Spleen (tissue), 11 donors: Measurements from ENCODE around the gene MGRN1. TPM values are rescaled to one million over a fixed set of nuclear protein-coding genes. Genes with fewer than 3 reads are reported as not detected.

Experiments
- DNase-seq: peaks from one replicate; pipeline ENCODE4 v3.0.0-alpha.2; 2020
- H3K27ac ChIP-seq, 8 donors: fragments of 200-600 bp; sonication (generic) in 7 of 8; 1 replicate in 4 of 8; 2 replicates in 4 of 8; pipeline versions ENCODE4 v1.5.0 to v1.8.0; 2016 to 2021; ENCODE audit warnings: inconsistent platforms in 4 of 8, mild to moderate bottlenecking in 4 of 8, moderate library complexity in 1 of 8
- H3K27me3 ChIP-seq, 7 donors: fragments of 200-600 bp; sonication (generic) in 6 of 7; replicated peaks in 1 of 7; 1 replicate in 4 of 7; 2 replicates in 3 of 7; pipeline versions ENCODE4 v1.5.0 to v1.8.0; 2016 to 2021; ENCODE audit warnings: inconsistent platforms in 3 of 7, mild to moderate bottlenecking in 1 of 7
- H3K36me3 ChIP-seq, 6 donors: fragments of 200-600 bp; sonication (generic) in 5 of 6; 1 replicate in 4 of 6; 2 replicates in 2 of 6; pipeline versions ENCODE4 v1.5.0 to v1.8.0; 2016 to 2021; ENCODE audit warnings: inconsistent platforms in 2 of 6
- H3K4me1 ChIP-seq, 6 donors: fragments of 200-600 bp; sonication (generic) in 5 of 6; 1 replicate in 3 of 6; 2 replicates in 3 of 6; pipeline versions ENCODE4 v1.5.0 to v1.8.0; 2016 to 2021; ENCODE audit warnings: inconsistent platforms in 3 of 6
- H3K4me3 ChIP-seq, 8 donors: fragments of 200-600 bp; sonication (generic) in 7 of 8; 1 replicate in 4 of 8; 2 replicates in 4 of 8; pipeline versions ENCODE4 v1.5.0 to v1.8.0; 2016 to 2021; ENCODE audit warnings: inconsistent platforms in 4 of 8, mild to moderate bottlenecking in 4 of 8, moderate library complexity in 2 of 8
- H3K9me3 ChIP-seq, 8 donors: fragments of 200-600 bp; sonication (generic) in 7 of 8; 1 replicate in 4 of 8; 2 replicates in 4 of 8; pipeline versions ENCODE4 v1.5.0 to v1.8.0; 2016 to 2021; ENCODE audit warnings: inconsistent platforms in 4 of 8
- POLR2A ChIP-seq, 3 donors: fragments of 450-650 bp; IDR thresholded peaks; one replicate each; pipeline ENCODE4 v1.5.1; 2017; ENCODE audit warnings: antibody characterized with exemption in 3 of 3, mild to moderate bottlenecking in 1 of 3
- POLR2AphosphoS5 ChIP-seq, 3 donors: sonication (generic); formaldehyde crosslinking; IDR thresholded peaks; one replicate each; pipeline ENCODE4 v1.5.1; 2017; ENCODE audit warnings: antibody characterized with exemption in 3 of 3
- WGBS, 5 donors: extraction: QIAGEN DNeasy Blood & Tissue Kit in 3 of 5; methylation state at CpG; one replicate each; pipeline versions ENCODE4 v1.1.5 to v1.1.7; 2013 to 2018; 5-methylcytosine and 5-hydroxymethylcytosine counted together
- intact Hi-C: fragments of 100-400 bp; cut with DNase I; formaldehyde crosslinking; loops from one replicate; pipeline ENCODE4 v1.15.0; 2023; ENCODE audit warnings: low total_unique reads
- polyA plus RNA-seq, 3 donors: library from polyadenylated mRNA; stranded (reverse); fragments of 200-250 nt; gene quantifications; one replicate each; pipeline ENCODE4 v1.2.1, GENCODE V29; 2013
- total RNA-seq, 7 donors: library from RNA; depleted of rRNA in 3 of 7; stranded (reverse); fragments of >200 nt in 3 of 7; fragmentation: NEBNext Ultra II Directional in 4 of 7; extraction: Animal tissue kit (Norgen Biotek cat#: 25700) in 4 of 7; gene quantifications; one replicate each; pipeline versions ENCODE4 v1.1.0 to v1.2.1, GENCODE V29; 2016 to 2021
- TF ChIP-seq, protein P1 (sequence below), 11 experiments: fragments of 200-600 bp in 7 of 11; fragments of 450-650 bp in 4 of 11; sonication (generic) in 4 of 11; IDR thresholded peaks in 8 of 11; conservative IDR thresholded peaks in 3 of 11; 1 replicate in 7 of 11; 2 replicates in 4 of 11; pipeline versions ENCODE4 v1.4.0 to v1.8.0; 2016 to 2021; ENCODE audit warnings: antibody characterized with exemption in 11 of 11, inconsistent platforms in 4 of 11, mild to moderate bottlenecking in 1 of 11
- donor health status: healthy with polysubstance abuse.
- donor health status: DM: no; HTN: no; CAD: no; lungs with moderate emphysema.
- donor health status: DM: no; HTN: no; CAD: no.
- donor health status: Bipolar disorder and iron deficiency.
- donor health status: healthy.
- donor health status: DM: no; HTN: no; CAD: no.
- donor health status: DM: yes; HTN: yes; CAD: no.

The MGRN1 gene
- total and polyA plus RNA-seq, 10 donors, result 7.6 to 132 (median 75.1) TPM

DNA sequence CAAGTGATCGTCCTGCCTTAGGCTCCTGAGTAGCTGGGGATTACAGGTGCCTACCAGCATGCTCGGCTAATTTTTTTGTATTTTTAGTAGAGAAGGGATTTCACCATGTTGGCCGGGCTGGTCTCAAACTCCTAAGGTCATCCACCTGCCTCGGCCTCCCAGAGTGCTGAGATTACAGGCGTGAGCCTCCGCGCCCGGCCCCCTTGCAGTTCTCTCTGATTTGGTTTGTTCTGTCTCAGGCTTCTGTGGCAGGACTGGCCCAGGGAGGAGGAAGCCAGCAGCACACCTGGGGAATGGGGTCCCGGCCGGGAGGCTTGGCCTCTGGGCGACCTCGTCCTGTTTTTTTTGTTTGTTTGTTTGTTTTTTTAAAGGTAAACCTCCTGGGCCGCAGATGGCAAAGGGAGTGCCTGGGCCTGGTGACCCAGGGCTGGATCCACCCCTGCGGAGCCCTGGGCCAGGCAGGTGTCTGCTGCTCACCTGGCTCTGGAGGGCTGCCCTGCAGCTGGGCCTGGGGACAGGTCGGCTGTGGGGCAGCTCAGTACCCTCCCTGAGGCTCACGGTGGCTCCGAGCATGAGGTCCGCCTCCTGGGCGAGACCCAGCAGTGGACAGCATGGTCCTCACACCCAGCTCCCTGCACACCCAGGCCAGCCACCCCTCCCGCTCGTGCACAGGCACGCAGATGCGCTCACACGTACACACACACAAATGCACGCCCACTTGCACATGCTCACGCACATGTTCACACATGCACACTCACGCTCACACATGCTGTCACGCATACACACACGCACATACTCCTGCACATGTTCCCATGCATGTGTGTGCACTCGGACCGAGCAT, 65.5 kb downstream of the MGRN1 start:
- H3K36me3 ChIP-seq, result peaks cover 0 to 60% (median 45%) of the 10 kb centered on the region in 6 donors
- 80 to 93% (median 83%) methylated on average over 28 to 31 of the region's 31 CpGs for WGBS, 5 donors
- peaks cover 14 to 71% (median 60%) of the 10 kb centered on the region in 6 donors for H3K4me1 ChIP-seq
- H3K9me3 ChIP-seq, result no peaks in the 10 kb centered on the region
- intact Hi-C loops, result no loop called here
- H3K27ac ChIP-seq, result peak overlapping the region in 4 of 8 donors; percentile 25 to 95 (median 76)
- DNase-seq, result peak; percentile 76
- H3K4me3 ChIP-seq, result no peak overlapping the region
- TF ChIP-seq, protein P1, sequence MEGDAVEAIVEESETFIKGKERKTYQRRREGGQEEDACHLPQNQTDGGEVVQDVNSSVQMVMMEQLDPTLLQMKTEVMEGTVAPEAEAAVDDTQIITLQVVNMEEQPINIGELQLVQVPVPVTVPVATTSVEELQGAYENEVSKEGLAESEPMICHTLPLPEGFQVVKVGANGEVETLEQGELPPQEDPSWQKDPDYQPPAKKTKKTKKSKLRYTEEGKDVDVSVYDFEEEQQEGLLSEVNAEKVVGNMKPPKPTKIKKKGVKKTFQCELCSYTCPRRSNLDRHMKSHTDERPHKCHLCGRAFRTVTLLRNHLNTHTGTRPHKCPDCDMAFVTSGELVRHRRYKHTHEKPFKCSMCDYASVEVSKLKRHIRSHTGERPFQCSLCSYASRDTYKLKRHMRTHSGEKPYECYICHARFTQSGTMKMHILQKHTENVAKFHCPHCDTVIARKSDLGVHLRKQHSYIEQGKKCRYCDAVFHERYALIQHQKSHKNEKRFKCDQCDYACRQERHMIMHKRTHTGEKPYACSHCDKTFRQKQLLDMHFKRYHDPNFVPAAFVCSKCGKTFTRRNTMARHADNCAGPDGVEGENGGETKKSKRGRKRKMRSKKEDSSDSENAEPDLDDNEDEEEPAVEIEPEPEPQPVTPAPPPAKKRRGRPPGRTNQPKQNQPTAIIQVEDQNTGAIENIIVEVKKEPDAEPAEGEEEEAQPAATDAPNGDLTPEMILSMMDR (IDR thresholded peaks at IDR 0.05 in 8 of 11, conservative IDR thresholded peaks at IDR 0.05 in 3 of 11), result no peak
- peak in 2 of 3 donors; percentile 7 to 47 for TF ChIP-seq POLR2AphosphoS5 (IDR thresholded peaks at IDR 0.05)
- H3K27me3 ChIP-seq, result no peaks in the 10 kb centered on the region

DNA sequence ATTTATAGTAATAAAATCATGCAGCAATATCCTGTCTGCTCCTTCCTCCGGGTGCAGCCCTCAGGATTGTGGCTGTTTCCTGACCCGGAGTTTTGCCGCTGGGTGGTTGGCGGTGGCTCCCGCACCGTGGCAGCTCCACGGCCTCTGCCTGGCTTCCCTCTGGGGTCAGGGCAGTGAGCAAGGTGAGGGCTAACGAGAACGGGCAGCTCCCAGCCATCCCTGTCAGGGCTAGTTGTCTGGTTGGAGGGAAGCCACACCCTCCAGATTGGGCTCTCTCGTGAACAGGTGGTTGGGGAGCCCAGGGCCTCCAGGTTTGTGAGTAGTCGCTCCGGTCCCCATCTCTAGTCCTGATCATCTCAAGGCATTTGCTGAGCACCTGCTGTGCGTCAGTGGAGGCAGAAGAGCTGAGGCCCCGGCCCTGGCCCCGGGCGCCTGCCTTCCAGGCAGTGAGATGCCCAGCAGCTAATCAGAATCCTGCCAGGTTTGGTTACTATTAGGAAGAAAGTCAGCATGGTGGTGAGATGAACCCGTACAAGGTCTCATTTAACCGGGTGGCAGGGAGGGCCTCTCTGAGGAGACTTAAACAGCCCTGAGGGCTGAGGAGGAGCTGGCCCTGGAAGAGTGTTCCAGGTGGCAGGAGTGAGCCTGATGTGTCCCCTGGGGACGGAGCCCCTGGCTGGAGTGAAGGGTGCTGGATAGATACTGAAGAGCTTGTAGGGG, 66.5 kb downstream of the MGRN1 start:
- Histone ChIP-seq H3K36me3 (peaks cover 0 to 60% (median 43%) of the 10 kb centered on the region in 6 donors), H3K9me3 (no peaks in the 10 kb centered on the region), H3K27ac (peak overlapping the region in 5 of 8 donors; percentile 58 to 97 (median 94)), H3K4me3 (no peak overlapping the region), H3K27me3 (no peaks in the 10 kb centered on the region), H3K4me1 (peaks cover 14 to 81% (median 67%) of the 10 kb centered on the region in 6 donors)
- DNase-seq, result peak; percentile 82
- TF ChIP-seq POLR2A (IDR thresholded peaks at IDR 0.05) (no peak), POLR2AphosphoS5 (IDR thresholded peaks at IDR 0.05) (peak in 2 of 3 donors; percentile 6 to 80)
- TF ChIP-seq, protein P1 (IDR thresholded peaks at IDR 0.05 in 8 of 11, conservative IDR thresholded peaks at IDR 0.05 in 3 of 11), result no peak
- intact Hi-C loops, result no loop called here
- 44 to 67% (median 52%) methylated on average over 13 to 19 of the region's 19 CpGs for WGBS, 5 donors

DNA sequence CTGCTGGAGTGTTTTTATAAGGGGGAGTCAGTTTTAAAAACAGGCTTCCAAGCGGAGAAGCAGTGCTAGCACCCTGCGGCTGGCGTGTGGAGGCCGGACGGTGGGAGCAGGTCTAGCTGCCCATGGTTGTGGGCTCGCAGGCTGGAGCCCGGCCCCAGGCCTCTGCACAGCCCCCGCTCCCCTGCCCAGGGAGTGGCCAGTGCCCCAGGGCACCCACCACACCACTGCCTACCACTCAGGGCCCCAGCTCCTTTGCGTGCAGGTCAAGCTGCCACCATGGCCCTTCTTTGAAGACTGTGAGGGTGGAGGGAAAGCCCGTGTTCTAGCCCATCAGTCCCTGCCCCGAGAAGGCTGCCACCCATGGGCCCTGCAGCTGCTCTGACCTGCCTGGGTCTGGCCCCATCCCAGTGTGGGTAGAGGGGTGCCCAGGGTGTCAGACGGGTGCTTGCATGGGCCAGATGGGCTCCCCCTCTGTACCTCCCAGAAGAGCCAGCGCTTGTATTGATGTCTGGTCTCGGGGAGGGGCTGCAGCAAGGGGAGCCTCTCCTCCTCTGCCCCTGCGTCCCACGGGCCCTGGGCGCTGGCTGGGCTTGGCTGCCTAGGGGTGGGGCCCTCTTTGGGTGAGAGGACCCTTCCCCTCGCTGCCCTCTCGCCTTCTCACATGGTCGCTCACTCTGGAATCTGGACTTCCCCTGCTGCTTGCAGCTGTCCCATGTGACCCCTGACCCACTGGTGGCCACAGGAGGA, 67.2 kb downstream of the MGRN1 start:
- DNase-seq, result peak; percentile 80
- no peaks in the 10 kb centered on the region for H3K9me3 ChIP-seq
- H3K4me1 ChIP-seq, result peaks cover 14 to 83% (median 67%) of the 10 kb centered on the region in 6 donors
- H3K36me3 ChIP-seq, result peaks cover 0 to 60% (median 43%) of the 10 kb centered on the region in 6 donors
- intact Hi-C loops, result no loop called here
- peak overlapping the region in 1 of 8 donors; percentile 100 for H3K4me3 ChIP-seq
- TF ChIP-seq POLR2AphosphoS5 (IDR thresholded peaks at IDR 0.05) (peak in 1 of 3 donors; percentile 67), POLR2A (IDR thresholded peaks at IDR 0.05) (no peak)
- TF ChIP-seq, protein P1 (IDR thresholded peaks at IDR 0.05 in 8 of 11, conservative IDR thresholded peaks at IDR 0.05 in 3 of 11), result no peak
- H3K27ac ChIP-seq, result peak overlapping the region in 5 of 8 donors; percentile 58 to 97 (median 94)
- WGBS, 5 donors, result 57 to 81% (median 76%) methylated on average over 5 to 20 of the region's 20 CpGs
- H3K27me3 ChIP-seq, result no peaks in the 10 kb centered on the region
